H1 (cell line): Measurements from ENCODE around the gene NDUFB8. TPM values are rescaled to one million over a fixed set of nuclear protein-coding genes. Genes with fewer than 3 reads are reported as not detected.

Experiments used
- CTCF ChIA-PET: fragments of 300-600 bp; sonication (Branson Sonifier 250); formaldehyde crosslinking; loops from one replicate; lab custom pipeline; 2021; ENCODE audit not compliant: partially characterized antibody; lab: Charles Lee
- POLR2A ChIA-PET: fragments of 300-600 bp; sonication (Branson Sonifier 250); formaldehyde crosslinking; loops from one replicate; lab custom pipeline; 2021; ENCODE audit warnings: inconsistent platforms; ENCODE audit not compliant: partially characterized antibody; lab: Charles Lee
- DNase-seq, 2 experiments: peaks; one replicate each; pipeline versions ENCODE4 v3.0.0 to v3.0.0-alpha.2; 2010 to 2022; ENCODE audit warnings: low spot score in 2 of 2, low read depth in 1 of 2, mixed read lengths in 1 of 2
- FAIRE-seq: peaks from 2 replicates; lab custom pipeline; 2011; peaks lifted over from hg19 to GRCh38; lab: Jason Lieb, UNC
- H2AFZ ChIP-seq: 2 replicates; pipeline ENCODE4 v1.8.1; 2012; ENCODE audit warnings: low read length, inconsistent platforms
- H2AK5ac ChIP-seq: 2 replicates; pipeline ENCODE4 v1.6.1; 2013; ENCODE audit warnings: low read depth, low read length
- H2BK120ac ChIP-seq: replicated peaks from 2 replicates; pipeline ENCODE3; 2013; ENCODE audit warnings: low read depth, low read length, inconsistent platforms
- H2BK12ac ChIP-seq: 2 replicates; pipeline ENCODE4 v1.6.1; 2013; ENCODE audit warnings: low read depth, low read length
- H2BK15ac ChIP-seq: 2 replicates; pipeline ENCODE4 v1.6.1; 2013; ENCODE audit warnings: low read length
- H2BK20ac ChIP-seq: 2 replicates; pipeline ENCODE4 v1.6.1; 2013; ENCODE audit warnings: low read length
- H2BK5ac ChIP-seq: 2 replicates; pipeline ENCODE4 v1.6.1; 2013; ENCODE audit warnings: low read depth, low read length
- H3K14ac ChIP-seq: 2 replicates; pipeline ENCODE4 v1.6.1; 2013; ENCODE audit warnings: inconsistent platforms; ENCODE audit not compliant: insufficient read length
- H3K18ac ChIP-seq: 2 replicates; pipeline ENCODE4 v1.6.1; 2013; ENCODE audit warnings: low read length; ENCODE audit errors: extremely low read depth
- H3K23ac ChIP-seq: 2 replicates; pipeline ENCODE4 v1.6.1; 2013; ENCODE audit warnings: inconsistent platforms; ENCODE audit not compliant: insufficient read length
- H3K23me2 ChIP-seq: 2 replicates; pipeline ENCODE4 v1.6.1; 2013; ENCODE audit warnings: low read depth, low read length
- H3K27ac ChIP-seq: 2 replicates; pipeline ENCODE4 v1.6.1; 2011; ENCODE audit warnings: low read depth, low read length, inconsistent platforms
- H3K27me3 ChIP-seq, 4 experiments: replicated peaks in 1 of 4; 1 replicate in 1 of 4; 2 replicates in 3 of 4; pipeline versions ENCODE4 v1.6.1 to v1.8.1; 2011 to 2013; ENCODE audit warnings: low read length in 3 of 4, mild to moderate bottlenecking in 3 of 4, inconsistent platforms in 2 of 4, mixed read lengths in 2 of 4, moderate library complexity in 1 of 4; ENCODE audit not compliant: control insufficient read depth in 3 of 4, insufficient read depth in 3 of 4; ENCODE audit errors: extremely low read depth in 1 of 4
- H3K36me3 ChIP-seq, 4 experiments: 2 replicates each; pipeline versions ENCODE4 v1.6.1 to v1.8.1; 2011 to 2013; ENCODE audit warnings: mild to moderate bottlenecking in 4 of 4, low read length in 3 of 4, moderate library complexity in 2 of 4, control low read depth in 1 of 4, inconsistent platforms in 1 of 4; ENCODE audit not compliant: insufficient read depth in 4 of 4, control insufficient read depth in 2 of 4
- H3K4ac ChIP-seq: replicated peaks from 2 replicates; pipeline ENCODE3; 2013; ENCODE audit warnings: low read length, low read depth, mixed read lengths, inconsistent platforms; ENCODE audit not compliant: insufficient read length
- H3K4me1 ChIP-seq, 4 experiments: replicated peaks in 1 of 4; 1 replicate in 1 of 4; 2 replicates in 3 of 4; pipeline versions ENCODE4 v1.6.1 to v1.8.1; 2011 to 2013; ENCODE audit warnings: low read length in 3 of 4, inconsistent platforms in 2 of 4, mixed read lengths in 1 of 4; ENCODE audit not compliant: insufficient read depth in 4 of 4, control insufficient read depth in 3 of 4
- H3K4me2 ChIP-seq, 2 experiments: 2 replicates each; pipeline versions ENCODE4 v1.6.1 to v1.8.1; 2011 to 2013; ENCODE audit warnings: low read depth in 2 of 2, low read length in 2 of 2, control low read depth in 1 of 2, inconsistent platforms in 1 of 2, mild to moderate bottlenecking in 1 of 2; ENCODE audit not compliant: insufficient read depth in 1 of 2
- H3K4me3 ChIP-seq, 4 experiments: fragments of 200-600, 300-600 bp in 1 of 4; sonication (generic), shearing (Covaris generic), sonication (Bioruptor Twin) in 1 of 4; 2 replicates each; pipeline versions ENCODE4 v1.5.1 to v1.8.1; 2011 to 2016; ENCODE audit warnings: low read length in 4 of 4, low read depth in 3 of 4, control low read depth in 2 of 4, inconsistent platforms in 2 of 4, mild to moderate bottlenecking in 2 of 4, mixed read lengths in 1 of 4, moderate library complexity in 1 of 4; ENCODE audit not compliant: insufficient read depth in 2 of 4; ENCODE audit errors: extremely low read depth in 1 of 4
- H3K56ac ChIP-seq: replicated peaks from 2 replicates; pipeline ENCODE3; 2013; ENCODE audit warnings: low read depth, mild to moderate bottlenecking, mixed read lengths, low read length, inconsistent platforms; ENCODE audit not compliant: insufficient read length
- H3K79me1 ChIP-seq: 2 replicates; pipeline ENCODE4 v1.6.1; 2013; ENCODE audit warnings: low read depth, low read length, control low read depth
- H3K79me2 ChIP-seq, 2 experiments: 2 replicates each; pipeline versions ENCODE4 v1.6.1 to v1.8.1; 2012 to 2013; ENCODE audit warnings: low read length in 2 of 2, mild to moderate bottlenecking in 2 of 2, inconsistent platforms in 1 of 2; ENCODE audit not compliant: insufficient read depth in 2 of 2, control insufficient read depth in 1 of 2
- H3K9ac ChIP-seq, 4 experiments: replicated peaks in 1 of 4; 1 replicate in 1 of 4; 2 replicates in 3 of 4; pipeline versions ENCODE4 v1.6.1 to v1.8.1; 2011 to 2013; ENCODE audit warnings: low read depth in 3 of 4, low read length in 3 of 4, control low read depth in 2 of 4, mild to moderate bottlenecking in 2 of 4, moderate library complexity in 2 of 4, inconsistent platforms in 1 of 4; ENCODE audit errors: extremely low read depth in 1 of 4
- H3K9me3 ChIP-seq, 2 experiments: 2 replicates each; pipeline versions ENCODE4 v1.6.1 to v1.8.1; 2012 to 2013; ENCODE audit warnings: mild to moderate bottlenecking in 2 of 2, moderate library complexity in 2 of 2, control low read depth in 1 of 2, inconsistent platforms in 1 of 2, low read depth in 1 of 2, low read length in 1 of 2, mixed read lengths in 1 of 2; ENCODE audit not compliant: insufficient read depth in 2 of 2
- H4K20me1 ChIP-seq, 2 experiments: replicated peaks in 1 of 2; 2 replicates each; pipeline versions ENCODE3 to v1.8.1; 2011 to 2013; ENCODE audit warnings: inconsistent platforms in 2 of 2, low read length in 2 of 2, mild to moderate bottlenecking in 1 of 2; ENCODE audit not compliant: insufficient read depth in 2 of 2, control insufficient read depth in 1 of 2
- H4K5ac ChIP-seq: 2 replicates; pipeline ENCODE4 v1.6.1; 2013; ENCODE audit warnings: low read length, low read depth, mixed read lengths, inconsistent platforms; ENCODE audit not compliant: insufficient read length
- H4K8ac ChIP-seq: 2 replicates; pipeline ENCODE4 v1.8.0; 2013; ENCODE audit warnings: mild to moderate bottlenecking, moderate library complexity, low read length, inconsistent platforms; ENCODE audit not compliant: insufficient read depth; ENCODE audit errors: extremely low read depth
- H4K91ac ChIP-seq: replicated peaks from 2 replicates; pipeline ENCODE3; 2013; ENCODE audit warnings: low read length, mixed read lengths, inconsistent platforms; ENCODE audit not compliant: insufficient read length
- NANOG ChIP-seq: IDR thresholded peaks from 2 replicates; pipeline ENCODE4 v1.6.1; 2011; ENCODE audit warnings: low read length, low read depth, mild to moderate bottlenecking, inconsistent platforms; ENCODE audit not compliant: insufficient read depth, poor library complexity, severe bottlenecking
- NRF1 ChIP-seq: IDR thresholded peaks from 2 replicates; pipeline ENCODE4 v1.6.1; 2011; ENCODE audit warnings: mild to moderate bottlenecking, low read depth, low read length, improper control_type of control experiment
- POLR2AphosphoS5 ChIP-seq: IDR thresholded peaks from 2 replicates; pipeline ENCODE4 v1.6.1; 2011; ENCODE audit warnings: low read depth, low read length
- SRF ChIP-seq: IDR thresholded peaks from 2 replicates; pipeline ENCODE4 v1.6.1; 2011; ENCODE audit warnings: mild to moderate bottlenecking, low read depth, low read length, moderate library complexity
- TAF7 ChIP-seq: optimal IDR thresholded peaks from 2 replicates; pipeline ENCODE3; 2011; ENCODE audit warnings: low read depth, mild to moderate bottlenecking, inconsistent platforms, low read length, moderate library complexity, borderline replicate concordance
- YY1 ChIP-seq: IDR thresholded peaks from 2 replicates; pipeline ENCODE4 v1.6.1; 2011; ENCODE audit warnings: low read depth, mild to moderate bottlenecking, low read length
- WGBS, 2 experiments: shearing (Covaris generic) in 1 of 2; methylation state at CpG; one replicate each; pipeline versions ENCODE4 v1.1.6 to v1.1.7; 2013 to 2015; ENCODE audit warnings: low lambda C conversion rate in 2 of 2, mixed read lengths in 2 of 2, inconsistent platforms in 1 of 2, low coverage in 1 of 2, missing lambda C conversion rate in 1 of 2; ENCODE audit not compliant: insufficient replicate concordance in 2 of 2, insufficient coverage in 1 of 2, insufficient read length in 1 of 2; ENCODE audit errors: extremely low coverage in 1 of 2, missing lambda C conversion rate in 1 of 2; 5-methylcytosine and 5-hydroxymethylcytosine counted together
- polyA plus RNA-seq, 7 experiments: library from polyadenylated mRNA; depleted of rRNA in 3 of 7; stranded (reverse) in 5 of 7; unstranded in 2 of 7; fragments of >200 nt in 5 of 7; fragments of 200-250 nt in 2 of 7; gene quantifications; 1 replicate in 5 of 7; 2 replicates in 1 of 7; 4 replicates in 1 of 7; pipeline versions ENCODE4 v1.2.1 to v1.2.3, GENCODE V29; 2011 to 2013; ENCODE audit warnings: missing spikeins in 2 of 7, mixed read lengths in 2 of 7
- total RNA-seq: library from RNA; stranded (reverse); fragmentation: NEBNext Ultra II Directional; extraction: Animal tissue kit (Norgen Biotek cat#: 25700); gene quantifications from 2 replicates; pipeline ENCODE4 v1.2.1, GENCODE V29; 2021

The NDUFB8 gene
- total and polyA plus RNA-seq, 2 of the 8 experiments (the other 6 are each of a cell fraction or from before 2014, with no cell fraction given), result 175 to 455 TPM

DNA sequence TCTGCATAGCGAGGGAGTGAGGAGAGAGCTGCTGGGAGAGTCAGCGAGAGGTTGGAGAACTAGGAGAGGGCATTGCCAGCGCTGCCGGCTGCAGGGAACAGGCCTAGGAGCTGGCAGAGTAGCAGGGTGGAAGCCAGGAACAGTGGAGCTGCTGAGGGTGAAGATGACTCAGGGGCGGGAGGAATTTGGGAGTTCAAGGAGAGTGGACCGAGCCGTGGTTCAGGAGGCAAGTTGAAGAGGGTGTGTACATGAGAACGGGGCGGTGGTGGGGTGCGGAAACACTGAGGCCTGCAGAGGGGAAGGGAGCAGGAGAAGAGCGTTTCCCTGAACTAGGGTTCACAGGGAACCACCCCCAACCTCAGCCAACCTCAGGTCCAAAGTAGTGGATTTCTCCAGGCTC is 37.6 kb upstream of the NDUFB8 start:
- CTCF ChIA-PET, result interaction anchor here (0.8 to 9.8 kb wide), 14 partner anchors 11 to 329 kb away, joined by 3 to 88 read pairs (median 25); no protein-coding TSS in a partner anchor

More for the DNA sequence above, 37.6 kb upstream of the NDUFB8 start:
- no peak overlapping the region for H2BK5ac ChIP-seq
- H3K9ac ChIP-seq, result no peak overlapping the region
- peaks cover 0 to 3% of the 10 kb centered on the region in 2 experiments for H4K20me1 ChIP-seq
- H3K79me2 ChIP-seq, result no peaks in the 10 kb centered on the region
- no peak overlapping the region for H2BK120ac ChIP-seq
- no peaks in the 10 kb centered on the region for H3K36me3 ChIP-seq
- H2AK5ac ChIP-seq, result no peak overlapping the region
- H2BK15ac ChIP-seq, result no peak overlapping the region
- no peak for DNase-seq
- H3K14ac ChIP-seq, result no peak overlapping the region
- no peak overlapping the region for H3K4me2 ChIP-seq
- peaks cover 0 to 27% (median 16%) of the 10 kb centered on the region in 4 experiments; a peak in 6 of 7 replicates for H3K27me3 ChIP-seq
- H2AFZ ChIP-seq, result no peak overlapping the region
- no peak overlapping the region for H3K56ac ChIP-seq
- no peak overlapping the region for H2BK12ac ChIP-seq
- H3K9me3 ChIP-seq, result peaks cover 0 to 2% of the 10 kb centered on the region in 2 experiments; a peak in 1 of 4 replicates
- H3K4ac ChIP-seq, result no peak overlapping the region
- no peak overlapping the region for H3K4me3 ChIP-seq
- POLR2A ChIA-PET, result interaction anchor here (0.9 to 2.3 kb wide), 2 partner anchors 13 to 146 kb away, joined by 3 to 8 read pairs; no protein-coding TSS in a partner anchor
- FAIRE-seq, result no peak
- no peak overlapping the region for H4K91ac ChIP-seq
- peaks cover 8% of the 10 kb centered on the region; the same call in 1 of the 2 replicates for H3K23me2 ChIP-seq
- no peaks in the 10 kb centered on the region for H3K79me1 ChIP-seq
- no peak overlapping the region for H3K27ac ChIP-seq
- TF ChIP-seq YY1 (no peak), TAF7 (no peak), POLR2AphosphoS5 (no peak), NRF1 (no peak), SRF (no peak), NANOG (no peak)
- 70% methylated on average over 11 of the region's 11 CpGs; no CpG with 5 or more reads in 1 of the 2 experiments for WGBS, 2 experiments
- H2BK20ac ChIP-seq, result no peak overlapping the region
- peaks cover 0 to 4% (median 2%) of the 10 kb centered on the region in 4 experiments; a peak in 5 of 7 replicates for H3K4me1 ChIP-seq
- H3K23ac ChIP-seq, result no peak overlapping the region
- no peak overlapping the region for H4K5ac ChIP-seq
- no peak overlapping the region for H3K18ac ChIP-seq
- no peak overlapping the region; the same call in 1 of the 2 replicates for H4K8ac ChIP-seq
